OCI-LY3 (cell line): ENCODE measurements around the gene SH3BP2.

Experiments
- H2AFZ ChIP-seq: fragments of 200-600, 300-600 bp; shearing (Covaris generic); 2 replicates; pipeline ENCODE4 v1.6.0; 2014; ENCODE audit warnings: antibody characterized with exemption, low read depth, low read length
- H3K27ac ChIP-seq: fragments of 200-600, 300-600 bp; sonication (generic); 2 replicates; pipeline ENCODE4 v1.5.1; 2014; ENCODE audit warnings: mild to moderate bottlenecking, low read length, moderate library complexity, mixed read lengths
- H3K27me3 ChIP-seq: fragments of 200-600, 300-600 bp; sonication (generic); 2 replicates; pipeline ENCODE4 v1.6.1; 2014; ENCODE audit warnings: low read depth, low read length, mixed read lengths
- H3K36me3 ChIP-seq: fragments of 200-600, 300-600 bp; sonication (generic); replicated peaks from 2 replicates; pipeline ENCODE3; 2014; ENCODE audit warnings: low read depth, low read length, mixed read lengths
- H3K4me1 ChIP-seq: fragments of 300-600, 200-600 bp; sonication (generic); 2 replicates; pipeline ENCODE4 v1.6.1; 2014; ENCODE audit warnings: low read length, mixed read lengths
- H3K4me2 ChIP-seq: fragments of 200-600, 300-600 bp; sonication (generic); 2 replicates; pipeline ENCODE4 v1.6.1; 2014; ENCODE audit warnings: low read length, mixed read lengths
- H3K4me3 ChIP-seq: fragments of 300-600, 200-600 bp; sonication (generic); 2 replicates; pipeline ENCODE4 v1.5.1; 2014; ENCODE audit warnings: antibody characterized with exemption, mild to moderate bottlenecking, low read length, moderate library complexity
- H3K79me2 ChIP-seq: fragments of 300-600, 200-600 bp; shearing (Covaris generic); 2 replicates; pipeline ENCODE4 v1.6.1; 2014; ENCODE audit warnings: mild to moderate bottlenecking, low read length, mixed read lengths
- H3K9ac ChIP-seq: fragments of 300-600, 200-600 bp; shearing (Covaris generic); 2 replicates; pipeline ENCODE4 v1.6.0; 2014; ENCODE audit warnings: mild to moderate bottlenecking, low read length, moderate library complexity
- H3K9me3 ChIP-seq: fragments of 200-600, 300-600 bp; shearing (Covaris generic); 2 replicates; pipeline ENCODE4 v1.6.1; 2014; ENCODE audit warnings: low read length, mixed read lengths; ENCODE audit not compliant: insufficient read depth
- H4K20me1 ChIP-seq: fragments of 200-600, 300-600 bp; sonication (generic); 2 replicates; pipeline ENCODE4 v1.6.1; 2016; ENCODE audit warnings: low read length, mixed read lengths; ENCODE audit not compliant: insufficient read depth
- CTCF ChIP-seq: fragments of 200-600, 300-600 bp; sonication (generic); IDR thresholded peaks from 2 replicates; pipeline ENCODE4 v1.5.1; 2014; ENCODE audit warnings: antibody characterized with exemption, low read length, low read depth
- EZH2phosphoT487 ChIP-seq: fragments of 200-600 bp; shearing (Covaris generic); IDR thresholded peaks from 2 replicates; pipeline ENCODE4 v1.6.1; 2018; ENCODE audit warnings: antibody characterized with exemption, mixed run types, low read depth

Gene SH3BP2

GRCh38 chr4:2831611-2832308 lies 38.9 kb downstream of the SH3BP2 start:
- Histone ChIP-seq H3K4me2 (no peak overlapping the region), H3K27me3 (no peaks in the 10 kb centered on the region), H2AFZ (no peak overlapping the region), H3K27ac (no peak overlapping the region), H3K9ac (no peak overlapping the region), H3K4me3 (no peak overlapping the region), H3K36me3 (peaks cover 16% of the 10 kb centered on the region), H3K79me2 (no peaks in the 10 kb centered on the region), H3K9me3 (no peaks in the 10 kb centered on the region), H4K20me1 (no peaks in the 10 kb centered on the region), H3K4me1 (peaks cover 11% of the 10 kb centered on the region)
- TF ChIP-seq EZH2phosphoT487 = no peak
- TF ChIP-seq CTCF = no peak

DNA sequence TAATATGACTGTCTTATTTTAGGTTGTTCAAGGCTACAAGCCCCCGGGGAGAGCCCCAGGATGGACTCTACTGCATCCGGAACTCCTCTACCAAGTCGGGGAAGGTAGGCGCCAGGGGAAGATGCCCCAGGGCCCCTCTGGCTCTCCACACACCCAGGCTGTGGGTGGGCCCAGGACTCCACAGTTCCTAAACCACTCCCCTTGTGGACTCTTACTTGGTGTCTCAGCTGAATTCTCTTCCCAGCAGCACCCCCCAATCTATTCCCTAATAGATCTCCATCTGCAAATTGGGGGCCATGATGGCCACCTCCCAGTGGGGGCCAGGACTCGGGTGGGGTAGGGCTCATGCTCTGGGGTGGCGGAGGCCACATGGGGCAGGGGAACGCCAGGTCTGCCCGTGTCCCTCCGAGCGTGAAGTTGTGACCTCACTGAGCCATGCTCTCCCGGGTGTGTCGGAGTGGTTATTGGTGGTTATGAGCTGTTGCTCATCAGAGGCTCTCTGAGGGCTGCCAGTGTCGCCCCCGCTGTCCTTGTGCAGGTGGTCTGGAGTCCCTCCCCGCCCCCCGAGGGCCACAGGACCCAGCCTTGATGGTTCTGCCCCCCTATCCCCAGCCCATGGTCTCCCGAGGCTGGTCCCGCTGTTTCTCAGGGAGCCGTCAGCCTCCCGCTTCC lies 39.6 kb downstream of the SH3BP2 start:
- Histone ChIP-seq H3K9ac (no peak overlapping the region), H2AFZ (no peak overlapping the region), H3K4me2 (no peak overlapping the region), H3K27ac (no peak overlapping the region), H3K9me3 (no peaks in the 10 kb centered on the region), H3K36me3 (peaks cover 14% of the 10 kb centered on the region), H4K20me1 (no peaks in the 10 kb centered on the region), H3K4me3 (no peak overlapping the region), H3K27me3 (no peaks in the 10 kb centered on the region), H3K4me1 (peaks cover 13% of the 10 kb centered on the region), H3K79me2 (no peaks in the 10 kb centered on the region)
- no peak for TF ChIP-seq CTCF
- TF ChIP-seq EZH2phosphoT487 = no peak

GRCh38 chr4:2832981-2833670 lies 40.2 kb downstream of the SH3BP2 start:
- H3K79me2 ChIP-seq = no peaks in the 10 kb centered on the region

More at GRCh38 chr4:2832981-2833670, 40.2 kb downstream of the SH3BP2 start:
- Histone ChIP-seq H3K4me1 (peaks cover 20% of the 10 kb centered on the region), H3K27me3 (no peaks in the 10 kb centered on the region), H3K9me3 (no peaks in the 10 kb centered on the region), H2AFZ (no peak overlapping the region), H3K36me3 (peaks cover 14% of the 10 kb centered on the region), H3K4me3 (no peak overlapping the region), H3K9ac (no peak overlapping the region), H4K20me1 (no peaks in the 10 kb centered on the region), H3K27ac (no peak overlapping the region), H3K4me2 (no peak overlapping the region)
- TF ChIP-seq EZH2phosphoT487 = no peak
- no peak for TF ChIP-seq CTCF
